Activated CD8-positive, alpha-beta memory T cell treated with anti-CD3 and anti-CD28 coated beads, Interleukin-2, amount 50 U/mL, for 4 hours (primary cell): Measurements from ENCODE around the gene SMG6.

ENCODE experiments used
- DNase-seq: peaks from one replicate; pipeline ENCODE4 v3.0.0-alpha.2; 2020

SMG6 gene

DNA sequence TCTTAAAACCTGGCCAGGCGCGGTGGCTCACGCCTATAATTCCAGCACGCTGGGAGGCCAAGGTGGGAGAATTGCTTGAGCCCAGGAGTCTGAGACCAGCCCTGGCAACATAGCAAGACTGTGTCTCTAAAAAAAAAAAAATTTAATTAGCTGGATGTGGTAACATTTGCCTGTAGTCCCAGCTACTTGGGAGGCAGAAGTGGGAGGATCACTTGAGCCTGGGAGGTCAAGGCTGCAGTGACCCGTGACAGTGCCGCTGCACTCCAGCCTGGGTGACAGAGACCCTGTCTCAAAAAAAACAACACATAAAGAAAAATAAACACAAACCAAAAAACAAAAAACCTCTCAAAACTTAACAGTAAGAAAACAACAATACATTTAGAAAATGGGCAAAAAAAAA lies 106.3 kb downstream of the SMG6 start:
- no peak for DNase-seq

DNA sequence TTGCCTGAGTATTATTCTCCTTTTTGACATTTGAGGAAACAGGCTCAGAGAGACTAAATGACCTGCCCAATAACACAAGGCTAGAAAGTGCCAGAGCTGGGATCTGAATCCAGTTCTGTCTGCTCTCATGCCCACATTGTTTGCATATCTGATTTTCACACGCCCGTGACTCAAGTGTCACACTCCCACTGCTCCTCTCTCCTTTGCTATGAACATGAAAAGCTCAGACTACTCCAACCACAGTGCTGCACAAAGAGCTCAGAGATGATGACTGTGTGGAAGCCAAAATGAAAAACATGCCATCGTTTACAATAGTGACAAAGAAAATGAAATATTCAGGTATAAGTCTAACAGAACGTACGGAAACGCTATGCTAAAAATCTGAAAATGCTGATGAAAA lies 107.9 kb downstream of the SMG6 start:
- DNase-seq, result peak; percentile 25

DNA sequence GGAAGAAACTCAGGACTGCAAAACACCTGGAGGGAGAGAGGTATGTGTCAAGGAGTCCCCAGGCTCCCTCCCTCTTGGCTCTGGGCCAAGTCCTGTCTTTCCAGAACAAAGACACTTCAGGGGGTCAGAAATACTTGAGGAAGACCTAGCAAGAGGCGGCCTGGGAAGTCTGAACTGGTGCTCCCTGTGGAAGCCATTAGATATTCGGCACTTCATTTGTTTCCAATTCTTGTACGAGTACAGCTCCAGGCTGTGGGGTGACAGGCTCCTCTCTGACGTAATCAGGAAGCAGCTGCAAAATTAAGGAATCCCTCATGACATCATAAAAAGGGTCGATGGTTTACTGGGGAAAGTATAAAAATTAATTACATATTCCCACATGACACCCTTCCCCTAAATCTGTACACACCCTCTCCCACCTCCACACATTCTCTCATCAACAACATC lies 108.7 kb downstream of the SMG6 start:
- DNase-seq, result no peak

GRCh38 chr17:2192367-2193057 lies 111.1 kb downstream of the SMG6 start:
- peak; percentile 65 for DNase-seq

DNA sequence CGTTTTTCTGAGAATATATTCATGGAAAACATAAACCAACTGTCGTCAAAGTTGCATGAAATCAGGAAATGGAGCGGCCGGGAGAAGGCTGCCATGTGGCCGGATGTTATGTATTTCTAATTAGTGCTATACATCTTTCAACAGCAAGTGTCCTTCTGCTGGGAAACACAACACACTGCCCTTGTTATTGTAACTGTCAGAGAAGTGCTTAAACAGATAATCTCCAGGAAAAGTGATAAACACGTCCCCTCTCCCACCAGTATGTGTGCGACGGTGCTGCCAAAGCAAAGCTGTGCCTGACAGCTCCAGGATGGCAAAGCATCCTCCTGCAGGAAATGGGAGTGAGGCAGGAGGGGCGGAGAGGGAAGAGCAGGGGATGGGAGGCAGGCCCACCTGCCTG lies 111.8 kb downstream of the SMG6 start:
- no peak for DNase-seq

GRCh38 chr17:2191227-2191626 lies 112.4 kb downstream of the SMG6 start:
- DNase-seq, result no peak

GRCh38 chr17:2190014-2190413 lies 113.6 kb downstream of the SMG6 start:
- DNase-seq, result no peak

GRCh38 chr17:2188971-2189630 lies 114.5 kb downstream of the SMG6 start:
- DNase-seq, result no peak

- no peak for DNase-seq
Observed at GRCh38 chr17:2187758-2188157, 115.8 kb downstream of the SMG6 start.

DNA sequence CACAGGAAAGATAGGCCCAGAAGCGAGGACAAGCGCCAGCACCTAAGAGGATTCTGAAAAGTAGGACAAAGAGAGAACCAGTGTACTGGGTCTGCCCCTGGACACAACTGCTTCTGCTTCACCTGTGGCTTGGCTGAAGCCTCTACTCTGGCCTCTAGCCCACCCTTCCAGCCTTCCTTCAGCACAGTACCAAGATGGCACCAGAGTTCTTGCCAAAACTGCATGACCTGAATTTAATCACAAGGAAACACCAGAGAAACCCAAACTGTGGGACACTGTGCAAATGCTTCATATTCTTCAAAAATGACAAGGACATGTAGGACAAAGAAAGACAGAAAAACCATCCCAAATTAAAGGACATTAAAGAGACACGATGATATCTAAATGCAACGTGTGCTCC lies 116.6 kb downstream of the SMG6 start:
- no peak for DNase-seq

DNA sequence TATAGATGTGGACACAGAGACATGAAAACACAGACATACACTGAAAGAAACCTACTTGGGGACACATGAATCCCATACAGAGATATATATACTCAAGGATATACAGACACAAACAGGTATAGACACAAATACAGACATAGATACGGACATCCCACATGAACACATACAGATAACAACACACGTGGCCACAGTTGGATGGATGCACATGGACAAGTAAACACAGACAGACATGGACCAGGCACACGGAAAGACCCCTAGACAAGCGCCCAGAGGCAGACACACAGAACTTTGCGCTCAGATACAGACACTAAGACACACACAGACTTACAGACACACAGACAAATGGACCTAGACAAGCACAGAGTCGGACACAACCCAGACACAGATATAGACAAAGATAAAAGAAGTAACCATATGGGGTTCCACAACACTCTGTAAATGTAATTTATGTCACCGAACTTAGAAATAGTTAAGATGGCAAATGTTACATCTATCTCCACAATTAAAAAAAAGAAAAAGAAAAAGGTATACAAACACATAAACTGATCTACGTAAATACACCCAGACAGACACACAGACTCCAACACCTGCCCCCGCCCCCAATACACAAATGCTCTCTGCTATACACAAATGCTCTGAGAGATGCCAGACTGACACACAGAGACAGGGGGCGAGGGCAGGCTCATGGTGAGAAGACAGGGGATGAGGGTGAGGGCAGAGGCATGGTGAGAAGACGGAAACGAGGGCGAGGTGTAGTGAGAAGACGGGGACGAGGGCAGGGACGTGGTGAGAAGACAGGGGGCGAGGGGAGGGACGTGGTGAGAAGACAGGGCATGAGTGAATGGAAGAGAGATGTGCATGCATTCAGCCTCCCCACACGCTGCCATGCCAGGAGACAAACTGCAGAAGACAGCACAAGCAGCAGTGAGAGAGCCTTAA lies 118.3 kb downstream of the SMG6 start:
- DNase-seq, result no peak

DNA sequence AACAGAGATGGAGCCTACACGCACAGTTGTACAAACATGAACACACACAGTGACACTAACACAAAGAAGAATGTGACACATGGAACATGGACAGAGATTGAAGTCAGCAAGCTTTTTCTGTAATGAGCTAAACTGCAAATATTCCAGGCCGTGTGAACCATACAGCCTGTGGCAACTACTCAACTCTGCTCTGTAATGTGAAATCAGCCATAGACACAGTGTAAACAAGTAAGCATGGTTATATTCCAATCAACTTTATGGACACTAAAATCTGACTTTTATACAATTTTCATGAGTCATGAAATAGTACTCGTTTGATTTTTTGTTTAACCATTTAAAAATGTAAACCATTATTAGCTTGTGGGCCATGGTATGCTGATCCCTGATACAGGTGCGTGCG lies 120.2 kb downstream of the SMG6 start:
- DNase-seq, result no peak

DNA sequence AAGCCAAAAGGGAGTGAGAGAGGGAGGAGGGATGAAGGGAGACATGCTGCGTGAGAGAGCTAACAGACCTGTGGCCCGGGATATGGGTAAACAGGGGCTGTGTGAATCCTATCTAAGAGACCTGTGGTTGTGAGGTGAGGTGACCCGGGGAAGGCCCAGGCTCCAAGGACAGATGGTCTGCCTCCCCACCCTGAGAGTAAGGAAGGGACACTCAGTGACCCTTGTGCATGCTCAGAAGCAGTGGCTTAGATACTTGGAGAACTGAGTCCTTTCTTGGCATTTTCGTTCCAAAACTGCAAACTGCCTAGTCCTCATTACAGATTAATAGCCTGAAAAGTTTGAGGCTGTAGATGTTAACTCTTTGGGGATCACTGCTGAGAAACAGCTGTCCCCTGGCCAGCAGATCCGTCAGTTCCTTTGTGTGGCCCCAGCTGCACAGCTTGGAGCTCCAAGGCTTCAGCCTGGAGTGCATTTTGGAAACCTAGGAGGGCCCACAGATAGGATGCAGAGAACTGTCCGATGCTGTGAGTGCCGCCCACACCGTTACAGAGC lies 121.6 kb downstream of the SMG6 start:
- DNase-seq, result no peak

GRCh38 chr17:2181206-2181896 lies 122.2 kb downstream of the SMG6 start:
- DNase-seq, result no peak

DNA sequence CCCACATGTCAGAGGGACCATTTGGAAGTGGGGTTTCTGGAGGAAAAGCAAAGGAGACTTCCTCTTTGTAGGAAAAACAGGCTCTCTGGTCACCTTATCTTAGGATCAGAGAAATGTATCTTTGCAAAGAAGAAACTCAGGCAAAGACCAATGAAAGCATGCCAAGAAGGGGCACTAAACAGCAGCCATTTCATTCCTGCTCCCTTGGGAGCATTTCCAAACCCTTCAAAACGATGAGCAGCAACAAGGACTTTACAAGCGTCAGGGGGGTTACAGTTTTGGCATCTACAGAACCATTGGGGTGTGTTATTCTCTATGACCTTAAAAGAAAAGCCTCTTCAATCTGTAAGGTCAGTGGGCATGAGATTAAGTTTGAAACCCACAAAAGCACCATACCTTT lies 122.8 kb downstream of the SMG6 start:
- DNase-seq, result no peak

- no peak for DNase-seq
Observed at GRCh38 chr17:2179615-2180295, 123.8 kb downstream of the SMG6 start.

DNA sequence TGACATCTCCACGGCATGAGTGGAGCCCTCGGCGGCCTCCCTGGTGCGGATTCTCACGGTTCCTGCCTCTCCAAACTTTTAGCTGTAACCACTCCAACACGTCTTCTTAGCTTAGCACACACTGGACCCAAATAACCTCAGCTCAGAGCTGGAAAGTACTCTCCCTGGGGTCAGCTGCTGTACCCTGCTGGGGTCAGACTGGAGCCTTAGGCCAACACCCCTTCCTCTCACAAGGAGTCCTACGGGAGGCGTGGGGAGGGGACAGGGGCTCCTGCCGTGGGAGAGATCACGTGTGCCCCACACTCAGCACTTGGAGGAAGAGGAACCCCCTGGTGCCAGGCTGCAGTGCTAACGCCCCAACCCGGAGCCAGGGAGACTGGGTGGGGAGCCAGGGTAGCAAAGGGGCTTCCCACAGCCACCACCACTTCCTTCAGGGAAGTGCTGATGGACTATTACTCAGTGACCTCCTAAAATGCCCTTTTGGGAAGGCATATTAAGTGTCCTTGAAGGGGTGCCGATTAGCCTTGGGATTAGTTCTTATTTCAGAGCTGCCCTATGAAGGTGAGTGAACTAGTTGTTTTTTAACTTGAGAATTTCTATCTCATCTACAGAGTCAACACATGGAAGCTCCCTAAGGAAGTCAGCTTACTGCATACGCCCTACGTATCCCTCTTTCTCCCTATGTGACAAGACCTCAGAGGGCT lies 124.6 kb downstream of the SMG6 start:
- DNase-seq, result no peak

DNA sequence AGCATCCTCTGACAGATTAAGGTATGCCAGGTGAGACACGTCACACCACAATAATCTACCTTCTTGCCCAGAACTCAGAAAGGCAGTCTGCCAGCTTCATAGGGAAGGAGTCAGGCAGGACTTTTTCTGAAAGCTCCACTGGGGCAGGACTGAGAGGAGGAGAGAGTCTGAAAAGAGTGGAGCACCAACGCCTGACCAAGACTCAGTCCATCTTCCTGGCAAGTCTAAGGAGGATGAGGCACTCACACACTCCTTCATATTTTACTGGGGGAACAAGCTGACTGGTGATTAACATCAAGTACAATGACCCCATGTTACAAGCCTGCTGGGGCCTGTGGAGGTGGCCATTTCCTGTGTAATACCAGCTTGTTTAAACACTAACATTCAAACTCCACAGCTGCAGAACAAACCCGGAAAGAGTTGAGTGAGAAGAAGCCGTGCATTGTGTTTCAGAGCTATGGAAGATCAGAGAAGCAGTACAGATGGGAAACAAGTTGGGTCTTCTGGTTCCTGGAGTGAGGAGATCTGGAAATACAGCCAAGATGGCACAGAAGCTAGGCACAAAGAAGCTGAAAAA lies 126.3 kb downstream of the SMG6 start:
- no peak for DNase-seq

DNA sequence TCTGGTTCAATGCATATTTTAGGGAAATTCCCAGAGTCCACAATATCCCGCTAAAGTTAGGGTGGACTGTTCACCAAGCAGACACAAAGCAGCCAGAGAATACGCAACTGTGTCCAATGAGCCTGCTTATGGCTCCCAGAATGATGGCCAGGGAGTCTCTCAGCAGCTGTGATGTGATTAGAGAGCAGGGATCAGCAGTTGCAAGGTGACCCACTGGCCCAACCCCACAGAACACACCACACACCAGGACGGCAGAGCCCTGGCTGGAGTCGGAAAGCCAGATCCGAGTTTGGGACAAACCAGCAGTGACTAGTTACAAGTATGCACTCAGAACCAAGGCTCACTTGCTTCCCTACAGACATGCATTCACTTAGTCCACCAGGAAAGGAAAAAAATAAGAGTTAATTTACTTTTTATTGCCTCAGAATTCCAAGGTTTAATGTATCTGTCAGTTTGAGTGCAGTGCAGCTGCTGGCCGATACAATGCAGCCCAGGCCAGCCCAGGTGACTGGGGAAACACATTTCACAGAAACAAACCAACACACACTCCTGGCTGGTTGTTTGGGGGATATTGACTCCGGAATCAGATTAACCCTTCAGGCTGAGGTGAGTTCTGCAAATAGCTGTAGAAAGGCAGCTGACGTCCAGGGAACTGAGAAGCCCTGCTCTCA lies 127.0 kb downstream of the SMG6 start:
- DNase-seq, result no peak

GRCh38 chr17:2175294-2175628 lies 128.3 kb downstream of the SMG6 start:
- no peak for DNase-seq
